SJSA1 (cell line): ENCODE measurements around the gene LZIC. TPM values are rescaled to one million over a fixed set of nuclear protein-coding genes. Genes with fewer than 3 reads are reported as not detected.

Source experiments
- DNase-seq, 2 experiments: peaks; one replicate each; pipeline ENCODE4 v3.0.0-alpha.2; 2015 to 2020; ENCODE audit warnings: low spot score in 2 of 2, low read depth in 1 of 2
- H3K27ac ChIP-seq: fragments of 250-450 bp; sonication (Bioruptor Pico); 2 replicates; pipeline ENCODE4 v1.5.1; 2020; ENCODE audit warnings: mild to moderate bottlenecking, moderate library complexity
- H3K27me3 ChIP-seq: fragments of 250-450 bp; sonication (Bioruptor Pico); replicated peaks from 2 replicates; pipeline ENCODE4 v1.5.1; 2020; ENCODE audit warnings: mild to moderate bottlenecking, moderate library complexity
- H3K36me3 ChIP-seq: fragments of 250-450 bp; sonication (Bioruptor Pico); 2 replicates; pipeline ENCODE4 v1.5.1; 2020; ENCODE audit warnings: mild to moderate bottlenecking
- H3K4me1 ChIP-seq: fragments of 250-450 bp; sonication (Bioruptor Pico); replicated peaks from 2 replicates; pipeline ENCODE4 v1.6.1; 2021; ENCODE audit warnings: mild to moderate bottlenecking
- H3K4me3 ChIP-seq: fragments of 250-450 bp; sonication (Bioruptor Pico); 2 replicates; pipeline ENCODE4 v1.5.1; 2020; ENCODE audit warnings: mild to moderate bottlenecking
- H3K9me3 ChIP-seq: fragments of 250-450 bp; sonication (Bioruptor Pico); replicated peaks from 2 replicates; pipeline ENCODE4 v1.5.1; 2020; ENCODE audit warnings: mild to moderate bottlenecking
- total RNA-seq: library from RNA; depleted of rRNA; stranded (reverse); fragments of >200 nt; shearing (Covaris generic); gene quantifications from 2 replicates; pipeline ENCODE4 v1.2.3, GENCODE V29; 2014; rRNA removed

Gene LZIC
- total RNA-seq, result 74.8 and 87.6 TPM in 2 replicates

- Histone ChIP-seq H3K4me3 (peak within 1 kb of the TSS; percentile 61), H3K27me3 (no peaks in the 10 kb centered on the region), H3K36me3 (peaks cover 22% of the 10 kb centered on the region), H3K9me3 (no peaks in the 10 kb centered on the region), H3K27ac (peak within 1 kb of the TSS; percentile 76), H3K4me1 (no peaks in the 10 kb centered on the region; the same call in 1 of the 2 replicates)
- peak; percentile 92 to 96 for DNase-seq
Measured at GRCh38 chr1:9942939-9943788, at the start of gene LZIC, which contains the start of gene NMNAT1. LZIC (minus strand) TSS chr1:9943391; CDS start chr1:9936619, 6,772 bp downstream. NMNAT1 (plus strand) TSS chr1:9943475; CDS start chr1:9972074, 28,599 bp downstream.

- Histone ChIP-seq H3K4me1 (peaks cover 12% of the 10 kb centered on the region), H3K9me3 (no peaks in the 10 kb centered on the region), H3K27ac (no peak overlapping the region), H3K36me3 (no peaks in the 10 kb centered on the region), H3K27me3 (peaks cover 11% of the 10 kb centered on the region), H3K4me3 (no peak overlapping the region)
- DNase-seq, result no peak
Measured at GRCh38 chr1:9992910-9993309, 49.7 kb upstream of the LZIC start.

- H3K36me3 ChIP-seq, result no peaks in the 10 kb centered on the region
- no peak overlapping the region for H3K27ac ChIP-seq
- H3K27me3 ChIP-seq, result no peaks in the 10 kb centered on the region
- no peaks in the 10 kb centered on the region for H3K9me3 ChIP-seq
- no peak overlapping the region for H3K4me3 ChIP-seq
- no peaks in the 10 kb centered on the region for H3K4me1 ChIP-seq
- no peak for DNase-seq
Measured at GRCh38 chr1:9990944-9991343, 47.8 kb upstream of the LZIC start.

GRCh38 chr1:9989773-9990172, 46.6 kb upstream of the LZIC start:
- H3K27me3 ChIP-seq, result no peaks in the 10 kb centered on the region
- no peaks in the 10 kb centered on the region for H3K9me3 ChIP-seq
- no peak overlapping the region for H3K4me3 ChIP-seq
- no peak overlapping the region for H3K27ac ChIP-seq
- H3K4me1 ChIP-seq, result no peaks in the 10 kb centered on the region
- no peak for DNase-seq
- H3K36me3 ChIP-seq, result 0 out of 2 replicates have a peak, but pooled peaks cover 3% of the 10 kb centered on the region

GRCh38 chr1:9985001-9985400, 41.8 kb upstream of the LZIC start:
- no peak overlapping the region for H3K27ac ChIP-seq
- no peak overlapping the region for H3K4me3 ChIP-seq
- peaks cover 38% of the 10 kb centered on the region for H3K36me3 ChIP-seq
- DNase-seq, result no peak
- H3K4me1 ChIP-seq, result no peaks in the 10 kb centered on the region
- no peaks in the 10 kb centered on the region for H3K9me3 ChIP-seq
- H3K27me3 ChIP-seq, result no peaks in the 10 kb centered on the region

GRCh38 chr1:9984253-9984652, 41.1 kb upstream of the LZIC start:
- Histone ChIP-seq H3K4me1 (no peaks in the 10 kb centered on the region), H3K27me3 (no peaks in the 10 kb centered on the region), H3K9me3 (no peaks in the 10 kb centered on the region), H3K27ac (no peak overlapping the region), H3K36me3 (peaks cover 41% of the 10 kb centered on the region), H3K4me3 (no peak overlapping the region)
- DNase-seq, result no peak

- peaks cover 32% of the 10 kb centered on the region for H3K4me1 ChIP-seq
- no peaks in the 10 kb centered on the region; the same call in 1 of the 2 replicates for H3K9me3 ChIP-seq
- no peak overlapping the region for H3K4me3 ChIP-seq
- no peaks in the 10 kb centered on the region for H3K27me3 ChIP-seq
- peaks cover 13% of the 10 kb centered on the region for H3K36me3 ChIP-seq
- no peak overlapping the region for H3K27ac ChIP-seq
- DNase-seq, result no peak
Measured at GRCh38 chr1:9960706-9961562, 17.7 kb upstream of the LZIC start.

- H3K27me3 ChIP-seq, result no peaks in the 10 kb centered on the region
- H3K27ac ChIP-seq, result peak overlapping the region; percentile 99
- H3K9me3 ChIP-seq, result no peaks in the 10 kb centered on the region; the same call in 1 of the 2 replicates
- no peak overlapping the region for H3K4me3 ChIP-seq
- peaks cover 32% of the 10 kb centered on the region for H3K4me1 ChIP-seq
- peaks cover 13% of the 10 kb centered on the region for H3K36me3 ChIP-seq
- DNase-seq, result no peak
Measured at GRCh38 chr1:9960011-9960410, 16.8 kb upstream of the LZIC start.

GRCh38 chr1:9957726-9958125, 14.5 kb upstream of the LZIC start:
- Histone ChIP-seq H3K27me3 (no peaks in the 10 kb centered on the region), H3K4me1 (peaks cover 32% of the 10 kb centered on the region), H3K4me3 (no peak overlapping the region), H3K27ac (peak overlapping the region; percentile 99), H3K36me3 (peaks cover 13% of the 10 kb centered on the region), H3K9me3 (no peaks in the 10 kb centered on the region; the same call in 1 of the 2 replicates)
- DNase-seq, result no peak

- Histone ChIP-seq H3K4me3 (no peak overlapping the region), H3K36me3 (peaks cover 28% of the 10 kb centered on the region), H3K9me3 (no peaks in the 10 kb centered on the region), H3K27me3 (no peaks in the 10 kb centered on the region), H3K4me1 (peaks cover 4% of the 10 kb centered on the region), H3K27ac (no peak overlapping the region)
- DNase-seq, result no peak
Measured at GRCh38 chr1:9946315-9946714, 3.1 kb upstream of the LZIC start.

- Histone ChIP-seq H3K36me3 (peaks cover 16% of the 10 kb centered on the region), H3K4me1 (no peaks in the 10 kb centered on the region; the same call in 1 of the 2 replicates), H3K4me3 (peak overlapping the region; percentile 61), H3K27me3 (no peaks in the 10 kb centered on the region), H3K27ac (peak overlapping the region; percentile 76), H3K9me3 (no peaks in the 10 kb centered on the region)
- peak in 1 of 2 experiments; percentile 57 for DNase-seq
Measured at GRCh38 chr1:9942399-9942938, 722 bp downstream of the LZIC start.

GRCh38 chr1:9929431-9930385, 13.5 kb downstream of the LZIC start:
- no peak for DNase-seq
- H3K4me1 ChIP-seq, result no peaks in the 10 kb centered on the region
- H3K36me3 ChIP-seq, result peaks cover 38% of the 10 kb centered on the region
- no peak overlapping the region for H3K4me3 ChIP-seq
- no peaks in the 10 kb centered on the region for H3K9me3 ChIP-seq
- no peaks in the 10 kb centered on the region for H3K27me3 ChIP-seq
- no peak overlapping the region for H3K27ac ChIP-seq

GRCh38 chr1:9927259-9927658, 15.9 kb downstream of the LZIC start:
- Histone ChIP-seq H3K27ac (no peak overlapping the region), H3K9me3 (no peaks in the 10 kb centered on the region), H3K4me3 (no peak overlapping the region), H3K27me3 (no peaks in the 10 kb centered on the region), H3K36me3 (peaks cover 32% of the 10 kb centered on the region), H3K4me1 (no peaks in the 10 kb centered on the region)
- no peak for DNase-seq
